NCI-H748 (cell line): Measurements from ENCODE around the gene SGPP1.
"Not testable (repeated sequence)": the region's sequence is repeated elsewhere in the genome, so short reads cannot be mapped to it uniquely, and the experiment has no call there.

Experiments used
- DNase-seq: peaks from one replicate; lab custom pipeline; 2025; ENCODE audit not compliant: unreplicated experiment; lab: John Stamatoyannopoulos, UW

The SGPP1 gene

GRCh38 chr14:63642229-63642611, 85.6 kb downstream of the SGPP1 start:
- DNase-seq = peak; percentile 94

- DNase-seq = peak; percentile 100
Observed at GRCh38 chr14:63641473-63642228, 86.2 kb downstream of the SGPP1 start, which contains the start of gene WDR89. TSS of gene WDR89 (minus strand) at chr14:63641871. CDS start at chr14:63599942, 41,929 bp downstream.

GRCh38 chr14:63638493-63638892, 89.4 kb downstream of the SGPP1 start:
- DNase-seq = no peak

- not testable (repeated sequence) for DNase-seq
Observed at GRCh38 chr14:63636094-63636635, 91.7 kb downstream of the SGPP1 start.
